Measurements from ENCODE around the gene PCNA.
"Not testable (repeated sequence)": the region's sequence is repeated elsewhere in the genome, so short reads cannot be mapped to it uniquely, and the experiment has no call there.

The PCNA gene

GRCh38 chr20:5088688-5089087, 31.1 kb downstream of the PCNA start:
- TF ChIP-seq Cebpa-rat (IDR thresholded peaks at IDR 0.05), result no peak
- peaks cover 0 to 14% (median 0%) of the 10 kb centered on the region in 11 experiments; a peak in 4 of 22 replicates for H3K36me3 ChIP-seq

GRCh38 chr20:5085380-5085779, 34.4 kb downstream of the PCNA start:
- H3K9ac ChIP-seq, result peak overlapping the region; percentile 50 to 78 (median 72); a peak in 20 of 22 replicates
- TF ChIP-seq Cebpa-rat (IDR thresholded peaks at IDR 0.05), result no peak
- no peaks in the 10 kb centered on the region for H3K36me3 ChIP-seq
- peaks cover 0 to 12% (median 0%) of the 10 kb centered on the region in 11 experiments; a peak in 7 of 22 replicates for H3K9me3 ChIP-seq (replicated peaks in 1 of 11)
- H3K27me3 ChIP-seq, result no peaks in the 10 kb centered on the region
- H3K4me1 ChIP-seq, result peaks cover 31 to 100% (median 69%) of the 10 kb centered on the region in 10 experiments
- H4K20me1 ChIP-seq, result no peaks in the 10 kb centered on the region
- H3K27ac ChIP-seq, result peak overlapping the region; percentile 60 to 98 (median 87)
- peak overlapping the region; percentile 52 to 90 (median 78) for H3K4me2 ChIP-seq
- no peak overlapping the region for H3K4me3 ChIP-seq

More at GRCh38 chr20:5088688-5089087, 31.1 kb downstream of the PCNA start:
- peak overlapping the region in 5 of 11 experiments; percentile 76 to 86 (median 81); a peak in 8 of 22 replicates for H3K4me2 ChIP-seq
- no peak overlapping the region for H3K4me3 ChIP-seq
- H4K20me1 ChIP-seq, result no peaks in the 10 kb centered on the region
- no peaks in the 10 kb centered on the region for H3K9me3 ChIP-seq (replicated peaks in 1 of 11)
- peaks cover 27 to 99% (median 73%) of the 10 kb centered on the region in 10 experiments for H3K4me1 ChIP-seq
- peak overlapping the region in 9 of 11 experiments; percentile 81 to 93 (median 90); a peak in 17 of 22 replicates for H3K27ac ChIP-seq
- peak overlapping the region in 5 of 11 experiments; percentile 66 to 77 (median 73); a peak in 5 of 22 replicates for H3K9ac ChIP-seq
- H3K27me3 ChIP-seq, result no peaks in the 10 kb centered on the region

- peak; percentile 89 to 99 (median 98) for TF ChIP-seq Cebpa-rat (IDR thresholded peaks at IDR 0.05)
- peak overlapping the region in 10 of 11 experiments; percentile 43 to 82 (median 75); a peak in 21 of 22 replicates for H3K9ac ChIP-seq
- peak overlapping the region; percentile 42 to 95 (median 87); a peak in 20 of 22 replicates for H3K4me2 ChIP-seq
Measured at GRCh38 chr20:5080384-5080877, 39.3 kb downstream of the PCNA start.

GRCh38 chr20:5078399-5078958, 41.3 kb downstream of the PCNA start:
- Histone ChIP-seq H3K27ac (peak overlapping the region; percentile 63 to 98 (median 92)), H3K9me3 (replicated peaks in 1 of 11) (peaks cover 0 to 12% (median 0%) of the 10 kb centered on the region in 11 experiments; a peak in 7 of 22 replicates), H3K36me3 (no peaks in the 10 kb centered on the region), H4K20me1 (no peaks in the 10 kb centered on the region), H3K4me3 (peak overlapping the region in 9 of 10 experiments; percentile 25 to 56 (median 38); a peak in 12 of 20 replicates), H3K4me2 (peak overlapping the region; percentile 68 to 95 (median 87)), H3K4me1 (peaks cover 36 to 97% (median 63%) of the 10 kb centered on the region in 10 experiments), H3K9ac (peak overlapping the region; percentile 59 to 82 (median 78)), H3K27me3 (no peaks in the 10 kb centered on the region)
- TF ChIP-seq Cebpa-rat (IDR thresholded peaks at IDR 0.05), result no peak

More at GRCh38 chr20:5080384-5080877, 39.3 kb downstream of the PCNA start:
- peaks cover 0 to 12% (median 0%) of the 10 kb centered on the region in 11 experiments; a peak in 7 of 22 replicates for H3K9me3 ChIP-seq (replicated peaks in 1 of 11)
- no peaks in the 10 kb centered on the region for H4K20me1 ChIP-seq
- H3K4me3 ChIP-seq, result peak overlapping the region in 1 of 10 experiments; percentile 12; a peak in 1 of 20 replicates
- H3K27ac ChIP-seq, result peak overlapping the region; percentile 63 to 98 (median 94)
- H3K36me3 ChIP-seq, result no peaks in the 10 kb centered on the region
- H3K4me1 ChIP-seq, result peaks cover 43 to 97% (median 64%) of the 10 kb centered on the region in 10 experiments
- H3K27me3 ChIP-seq, result no peaks in the 10 kb centered on the region

GRCh38 chr20:5077761-5078387, 41.9 kb downstream of the PCNA start:
- Histone ChIP-seq H3K36me3 (no peaks in the 10 kb centered on the region), H3K9ac (peak overlapping the region; percentile 59 to 82 (median 78)), H4K20me1 (no peaks in the 10 kb centered on the region), H3K4me3 (peak overlapping the region in 9 of 10 experiments; percentile 25 to 56 (median 38); a peak in 12 of 20 replicates), H3K4me2 (peak overlapping the region; percentile 68 to 95 (median 87)), H3K27ac (peak overlapping the region; percentile 63 to 98 (median 92)), H3K27me3 (no peaks in the 10 kb centered on the region), H3K9me3 (replicated peaks in 1 of 11) (peaks cover 0 to 12% (median 0%) of the 10 kb centered on the region in 11 experiments; a peak in 7 of 22 replicates), H3K4me1 (peaks cover 36 to 97% (median 69%) of the 10 kb centered on the region in 10 experiments)
- TF ChIP-seq Cebpa-rat (IDR thresholded peaks at IDR 0.05), result no peak

- Histone ChIP-seq H3K9ac (peak overlapping the region in 3 of 11 experiments; percentile 44 to 80 (median 72); a peak in 2 of 22 replicates), H3K9me3 (replicated peaks in 1 of 11) (peaks cover 0 to 12% (median 0%) of the 10 kb centered on the region in 11 experiments; a peak in 7 of 22 replicates), H3K4me1 (peaks cover 36 to 97% (median 68%) of the 10 kb centered on the region in 10 experiments), H3K4me2 (peak overlapping the region in 5 of 11 experiments; percentile 74 to 95 (median 89); a peak in 8 of 22 replicates), H3K27ac (peak overlapping the region in 10 of 11 experiments; percentile 25 to 98 (median 93); a peak in 16 of 22 replicates)
- not testable (repeated sequence) for H3K27me3 ChIP-seq, H3K4me3 ChIP-seq, H3K36me3 ChIP-seq, H4K20me1 ChIP-seq
Measured at GRCh38 chr20:5076913-5077312, 42.8 kb downstream of the PCNA start.

GRCh38 chr20:5074232-5074674, 45.5 kb downstream of the PCNA start:
- H3K4me2 ChIP-seq, result peak overlapping the region in 8 of 11 experiments; percentile 15 to 74 (median 62); a peak in 12 of 22 replicates

GRCh38 chr20:5073660-5074231, 46.0 kb downstream of the PCNA start:
- H4K20me1 ChIP-seq, result no peaks in the 10 kb centered on the region
- H3K9me3 ChIP-seq (replicated peaks in 1 of 11), result no peaks in the 10 kb centered on the region
- peak overlapping the region in 7 of 11 experiments; percentile 10 to 60 (median 46); a peak in 10 of 22 replicates for H3K9ac ChIP-seq
- peak overlapping the region in 8 of 11 experiments; percentile 15 to 74 (median 62); a peak in 14 of 22 replicates for H3K4me2 ChIP-seq
- H3K27me3 ChIP-seq, result no peaks in the 10 kb centered on the region
- no peak overlapping the region for H3K4me3 ChIP-seq
- peak overlapping the region in 10 of 11 experiments; percentile 34 to 76 (median 64); a peak in 18 of 22 replicates for H3K27ac ChIP-seq
- TF ChIP-seq Cebpa-rat (IDR thresholded peaks at IDR 0.05), result no peak
- H3K4me1 ChIP-seq, result peaks cover 24 to 78% (median 47%) of the 10 kb centered on the region in 10 experiments
- H3K36me3 ChIP-seq, result no peaks in the 10 kb centered on the region

More at GRCh38 chr20:5074232-5074674, 45.5 kb downstream of the PCNA start:
- H3K9ac ChIP-seq, result peak overlapping the region in 4 of 11 experiments; percentile 24 to 54 (median 46); a peak in 6 of 22 replicates
- peak overlapping the region in 10 of 11 experiments; percentile 34 to 76 (median 64); a peak in 15 of 22 replicates for H3K27ac ChIP-seq
- peaks cover 24 to 78% (median 47%) of the 10 kb centered on the region in 10 experiments for H3K4me1 ChIP-seq
- H3K9me3 ChIP-seq (replicated peaks in 1 of 11), result no peaks in the 10 kb centered on the region
- no peaks in the 10 kb centered on the region for H4K20me1 ChIP-seq
- no peak for TF ChIP-seq Cebpa-rat (IDR thresholded peaks at IDR 0.05)
- no peaks in the 10 kb centered on the region for H3K36me3 ChIP-seq
- H3K4me3 ChIP-seq, result no peak overlapping the region
- no peaks in the 10 kb centered on the region for H3K27me3 ChIP-seq

Measured in BLaER1 treated with 17β-estradiol and CSF1 and Interleukin-3, amounts not matched to agents 10 nM and 100 nM (cell line).